HepG2 (cell line): ENCODE results near the gene MNT. TPM values are rescaled to one million over a fixed set of nuclear protein-coding genes. Genes with fewer than 3 reads are reported as not detected.
A peak's percentile ranks its signal among the peaks of the same experiment; 100 is the strongest.

Experiments
- AGO2 ChIP-seq: fragments of 200-400 bp; formaldehyde crosslinking; optimal IDR thresholded peaks from 2 replicates; pipeline ENCODE3; 2017; ENCODE audit warnings: mild to moderate bottlenecking, low read depth, low read length, moderate library complexity
- AHDC1 ChIP-seq: sonication (generic); formaldehyde crosslinking; IDR thresholded peaks from 2 replicates; pipeline ENCODE4 v1.5.1; 2020; ENCODE audit warnings: mild to moderate bottlenecking, missing genetic modification reagents, borderline replicate concordance
- ATF1 ChIP-seq: IDR thresholded peaks from 2 replicates; pipeline ENCODE4 v1.6.1; 2016; ENCODE audit warnings: mild to moderate bottlenecking, control low read depth
- IKZF4 ChIP-seq: sonication (generic); formaldehyde crosslinking; IDR thresholded peaks from 2 replicates; pipeline ENCODE4 v1.5.1; 2020; ENCODE audit warnings: borderline replicate concordance, mild to moderate bottlenecking, low read depth, missing genetic modification reagents; ENCODE audit errors: not compliant biosample characterization
- ISL2 ChIP-seq: sonication (generic); formaldehyde crosslinking; IDR thresholded peaks from 2 replicates; pipeline ENCODE4 v1.5.0; 2020; ENCODE audit warnings: missing genetic modification reagents
- KDM3A ChIP-seq: IDR thresholded peaks from 2 replicates; pipeline ENCODE4 v1.6.1; 2018; ENCODE audit warnings: low read depth, missing compliant biosample characterization
- KDM5B ChIP-seq: sonication (generic); formaldehyde crosslinking; IDR thresholded peaks from 2 replicates; pipeline ENCODE4 v1.4.0; 2020; ENCODE audit warnings: missing genetic modification reagents, mild to moderate bottlenecking, borderline replicate concordance
- PHF20 ChIP-seq: sonication (generic); formaldehyde crosslinking; IDR thresholded peaks from 2 replicates; pipeline ENCODE4 v1.5.0; 2020; ENCODE audit warnings: mild to moderate bottlenecking, missing genetic modification reagents
- POLR2A ChIP-seq, 2 experiments: IDR thresholded peaks; 2 replicates each; pipeline ENCODE4 v1.6.1; 2011; ENCODE audit warnings: low read depth in 2 of 2, low read length in 2 of 2, mild to moderate bottlenecking in 1 of 2, moderate library complexity in 1 of 2; ENCODE audit not compliant: insufficient read depth in 1 of 2
- RBFOX2 ChIP-seq: fragments of 200-400 bp; formaldehyde crosslinking; IDR thresholded peaks from 2 replicates; pipeline ENCODE4 v1.6.1; 2017; ENCODE audit warnings: low read depth, mild to moderate bottlenecking, low read length
- TBL1XR1 ChIP-seq: fragments of 150-350 bp; IDR thresholded peaks from 2 replicates; pipeline ENCODE4 v1.6.1; 2014; ENCODE audit warnings: borderline replicate concordance, low read length; ENCODE audit not compliant: partially characterized antibody
- TRIM24 ChIP-seq: sonication (generic); formaldehyde crosslinking; IDR thresholded peaks from 2 replicates; pipeline ENCODE4 v1.8.0; 2022; ENCODE audit warnings: mild to moderate bottlenecking, missing genetic modification reagents
- ZBTB38 ChIP-seq: sonication (generic); formaldehyde crosslinking; IDR thresholded peaks from 2 replicates; pipeline ENCODE4 v1.5.1; 2020; ENCODE audit warnings: mild to moderate bottlenecking, missing genetic modification reagents
- ZFY ChIP-seq: sonication (generic); formaldehyde crosslinking; IDR thresholded peaks from 2 replicates; pipeline ENCODE4 v1.4.0; 2020; ENCODE audit warnings: missing genetic modification reagents
- ZNF142 ChIP-seq: sonication (generic); formaldehyde crosslinking; IDR thresholded peaks from 2 replicates; pipeline ENCODE4 v1.4.0; 2020; ENCODE audit warnings: missing genetic modification reagents
- ZNF160 ChIP-seq: sonication (generic); formaldehyde crosslinking; IDR thresholded peaks from 2 replicates; pipeline ENCODE4 v1.8.0; 2022; ENCODE audit warnings: mild to moderate bottlenecking, inconsistent platforms, missing genetic modification reagents
- ZNF329 ChIP-seq: sonication (generic); formaldehyde crosslinking; IDR thresholded peaks from 2 replicates; pipeline ENCODE4 v1.9.0; 2021; ENCODE audit warnings: low read depth, mild to moderate bottlenecking, missing genetic modification reagents
- ZNF333 ChIP-seq: sonication (generic); formaldehyde crosslinking; IDR thresholded peaks from 2 replicates; pipeline ENCODE4 v1.4.0; 2020; ENCODE audit warnings: mild to moderate bottlenecking, missing genetic modification reagents, borderline replicate concordance
- ZNF431 ChIP-seq: sonication (generic); formaldehyde crosslinking; IDR thresholded peaks from 2 replicates; pipeline ENCODE4 v1.9.0; 2022; ENCODE audit warnings: missing genetic modification reagents, low read depth, mild to moderate bottlenecking, borderline replicate concordance
- polyA plus RNA-seq, 8 experiments: library from polyadenylated mRNA; depleted of rRNA in 3 of 8; stranded (reverse) in 7 of 8; unstranded in 1 of 8; fragments of >200 nt; fragmentation: Illumina TruSeq in 4 of 8; extraction: Trizol in 4 of 8; gene quantifications; 2 replicates each; pipeline versions ENCODE4 v1.2.1 to v1.2.3, GENCODE V29; 2011 to 2016; ENCODE audit warnings: low read depth in 4 of 8, missing spikeins in 1 of 8, mixed read lengths in 1 of 8; ENCODE audit not compliant: insufficient read depth in 1 of 8
- total RNA-seq, 5 experiments: library from RNA; depleted of rRNA; stranded (reverse); fragments of >200 nt; fragmentation: Illumina TruSeq; extraction: Trizol; gene quantifications; 2 replicates each; pipeline ENCODE4 v1.2.3, GENCODE V29; 2016; ENCODE audit warnings: low read depth in 1 of 5

The MNT gene
- total and polyA plus RNA-seq, 2 of the 13 experiments (the other 11 are each of a cell fraction or from before 2014, with no cell fraction given) = 2.1 to 3.5 TPM

- TF ChIP-seq AHDC1 = no peak
- 0 out of 2 replicates have a peak, but pooled peaks have one; percentile 29 for TF ChIP-seq RBFOX2
- peak in 1 of 2 experiments; percentile 42; a peak in 2 of 4 replicates for TF ChIP-seq POLR2A (IDR thresholded peaks at IDR 0.05; ENCODE audit: insufficient read depth in 1 of 2, low read depth in 2 of 2, low read length in 2 of 2)
- no peak for TF ChIP-seq ZFY
- no peak for TF ChIP-seq ISL2 (CRISPR knock-in tag)
- peak; percentile 52 for TF ChIP-seq AGO2
- no peak for TF ChIP-seq ZBTB38 (CRISPR knock-in tag)
- 0 out of 2 replicates have a peak, but pooled peaks have one; percentile 9 for TF ChIP-seq KDM3A (CRISPR knock-in tag)
- TF ChIP-seq ZNF142 (CRISPR knock-in tag) = no peak
- TF ChIP-seq TBL1XR1 = no peak
- no peak for TF ChIP-seq ATF1 (CRISPR knock-in tag)
- TF ChIP-seq PHF20 (CRISPR knock-in tag) = no peak
- no peak for TF ChIP-seq TRIM24 (CRISPR knock-in tag)
- TF ChIP-seq IKZF4 = peak; percentile 20
- no peak for TF ChIP-seq ZNF431
- TF ChIP-seq KDM5B (CRISPR knock-in tag) = peak; percentile 14; the same call in 1 of the 2 replicates
- no peak for TF ChIP-seq ZNF160 (CRISPR knock-in tag)
- no peak for TF ChIP-seq ZNF329 (CRISPR knock-in tag)
- TF ChIP-seq ZNF333 (CRISPR knock-in tag) = no peak
Observed at GRCh38 chr17:2336852-2337543, 63.9 kb downstream of the MNT start, which contains the start of gene SGSM2 (continued).
